ENCODE data around the gene STAT4.

STAT4 gene

DNA sequence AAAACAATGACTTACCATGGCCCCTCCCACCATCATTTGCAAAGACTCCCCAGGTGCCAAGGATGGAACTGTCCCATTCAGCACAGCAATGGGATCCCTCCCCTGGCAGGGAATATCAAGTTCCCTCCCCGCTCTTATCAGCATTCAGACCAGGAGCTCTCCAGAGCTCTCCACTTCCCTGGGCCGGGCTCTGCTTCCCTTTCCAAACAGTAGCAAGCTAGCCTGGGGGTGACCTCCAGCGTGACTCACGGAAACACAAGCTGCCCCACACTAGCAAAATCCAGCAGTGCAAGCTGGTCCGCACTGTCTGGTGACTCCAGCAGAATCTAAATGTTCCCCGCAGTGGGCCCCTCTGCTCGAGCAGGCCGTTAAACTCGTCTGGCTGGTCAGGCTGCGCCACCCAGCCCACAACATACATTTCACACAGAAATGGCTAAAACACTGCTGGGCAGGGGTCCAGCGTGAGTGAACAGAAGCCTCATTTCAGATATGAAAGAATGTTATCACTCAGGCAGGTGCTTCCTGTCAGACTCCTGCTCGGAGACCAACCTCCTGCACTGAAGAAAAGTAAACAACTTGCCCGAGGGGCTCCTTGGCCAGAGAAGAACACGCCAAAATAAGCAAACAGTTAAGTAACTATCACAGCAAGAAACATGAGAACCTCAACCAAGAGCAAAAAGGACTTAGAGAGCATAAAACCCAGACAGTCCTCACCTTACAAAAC is 170.7 kb downstream of the STAT4 start:
- Histone ChIP-seq H3K27me3 (ENCODE audit: insufficient read depth, poor library complexity, severe bottlenecking) (no peaks in the 10 kb centered on the region), H3K27ac (ENCODE audit: poor library complexity, severe bottlenecking) (no peak overlapping the region), H3K4me1 (ENCODE audit: insufficient read depth, poor library complexity, severe bottlenecking) (peaks cover 3% of the 10 kb centered on the region), H3K9me3 (ENCODE audit: severe bottlenecking) (no peaks in the 10 kb centered on the region), H3K4me3 (ENCODE audit: severe bottlenecking) (no peak overlapping the region), H3K36me3 (ENCODE audit: low read depth) (peaks cover 100% of the 10 kb centered on the region)
- DNase-seq (ENCODE audit: low spot score) (no peak), ATAC-seq (ENCODE audit: low read depth) (no peak)
- TF ChIP-seq, protein P1, sequence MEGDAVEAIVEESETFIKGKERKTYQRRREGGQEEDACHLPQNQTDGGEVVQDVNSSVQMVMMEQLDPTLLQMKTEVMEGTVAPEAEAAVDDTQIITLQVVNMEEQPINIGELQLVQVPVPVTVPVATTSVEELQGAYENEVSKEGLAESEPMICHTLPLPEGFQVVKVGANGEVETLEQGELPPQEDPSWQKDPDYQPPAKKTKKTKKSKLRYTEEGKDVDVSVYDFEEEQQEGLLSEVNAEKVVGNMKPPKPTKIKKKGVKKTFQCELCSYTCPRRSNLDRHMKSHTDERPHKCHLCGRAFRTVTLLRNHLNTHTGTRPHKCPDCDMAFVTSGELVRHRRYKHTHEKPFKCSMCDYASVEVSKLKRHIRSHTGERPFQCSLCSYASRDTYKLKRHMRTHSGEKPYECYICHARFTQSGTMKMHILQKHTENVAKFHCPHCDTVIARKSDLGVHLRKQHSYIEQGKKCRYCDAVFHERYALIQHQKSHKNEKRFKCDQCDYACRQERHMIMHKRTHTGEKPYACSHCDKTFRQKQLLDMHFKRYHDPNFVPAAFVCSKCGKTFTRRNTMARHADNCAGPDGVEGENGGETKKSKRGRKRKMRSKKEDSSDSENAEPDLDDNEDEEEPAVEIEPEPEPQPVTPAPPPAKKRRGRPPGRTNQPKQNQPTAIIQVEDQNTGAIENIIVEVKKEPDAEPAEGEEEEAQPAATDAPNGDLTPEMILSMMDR (IDR thresholded peaks at IDR 0.05; ENCODE audit: poor library complexity, severe bottlenecking), result no peak

Data from RWPE2 (cell line).